Measurements from ENCODE around the gene LSM10. TPM values are rescaled to one million over a fixed set of nuclear protein-coding genes. Genes with fewer than 3 reads are reported as not detected.
A peak's percentile ranks its signal among the peaks of the same experiment; 100 is the strongest.

Gene LSM10
- total RNA-seq, 1 experiment from 2014 or later: 19.2 TPM

DNA sequence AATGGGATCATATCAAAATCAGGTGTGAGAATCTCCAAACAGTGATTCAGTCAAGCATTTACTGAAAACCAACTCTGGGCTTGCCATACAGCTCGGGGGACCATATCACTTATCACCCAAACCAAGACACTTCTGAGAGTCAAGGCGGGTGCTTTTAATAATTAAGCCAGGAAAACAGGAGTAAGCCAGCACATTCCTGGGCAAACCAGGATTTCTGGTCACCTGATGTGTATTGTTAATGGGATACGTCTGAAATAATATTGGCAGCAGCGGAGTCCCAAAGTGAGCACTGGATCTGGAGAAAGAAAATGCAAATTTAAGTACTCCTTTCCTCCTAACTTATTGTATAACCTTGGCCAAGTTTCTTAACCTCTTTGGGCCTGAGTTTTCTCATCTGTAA is 34.9 kb upstream of the LSM10 start:
- Histone ChIP-seq H3K27me3 (ENCODE audit: low read length) (no peaks in the 10 kb centered on the region), H3F3A (ENCODE audit: low read length, unreplicated experiment) (peaks cover 8% of the 10 kb centered on the region), H3K9me2 (replicated peaks; ENCODE audit: low read length) (no peaks in the 10 kb centered on the region), H3K4me2 (ENCODE audit: low read length) (no peak overlapping the region), H3K4me1 (ENCODE audit: insufficient read depth, low read length) (peaks cover 14% of the 10 kb centered on the region), H3K27ac (ENCODE audit: low read length) (no peak overlapping the region), H3K36me3 (ENCODE audit: low read depth, low read length) (no peaks in the 10 kb centered on the region), H3K4me3 (ENCODE audit: low read length) (no peak overlapping the region), H3K9me3 (ENCODE audit: low read length) (no peaks in the 10 kb centered on the region), H4K20me1 (ENCODE audit: low read length) (no peaks in the 10 kb centered on the region), H3K9ac (ENCODE audit: low read length) (no peak overlapping the region), H3K79me2 (ENCODE audit: low read length) (no peaks in the 10 kb centered on the region), H2AFZ (ENCODE audit: low read length) (no peak overlapping the region)
- ATAC-seq: no peak
- intact Hi-C loops (cut with micrococcal nuclease): no loop called here
- CTCF ChIA-PET: no interaction called here
- DNase-seq: no peak
- no TSS peak for BruUV-seq (replicated peaks)
- TF ChIP-seq EZH2phosphoT487 (IDR thresholded peaks at IDR 0.05; ENCODE audit: borderline replicate concordance, low read length) (no peak), EZH2 (IDR thresholded peaks at IDR 0.05; ENCODE audit: low read length, unreplicated experiment) (no peak)
- TF ChIP-seq, protein P1, sequence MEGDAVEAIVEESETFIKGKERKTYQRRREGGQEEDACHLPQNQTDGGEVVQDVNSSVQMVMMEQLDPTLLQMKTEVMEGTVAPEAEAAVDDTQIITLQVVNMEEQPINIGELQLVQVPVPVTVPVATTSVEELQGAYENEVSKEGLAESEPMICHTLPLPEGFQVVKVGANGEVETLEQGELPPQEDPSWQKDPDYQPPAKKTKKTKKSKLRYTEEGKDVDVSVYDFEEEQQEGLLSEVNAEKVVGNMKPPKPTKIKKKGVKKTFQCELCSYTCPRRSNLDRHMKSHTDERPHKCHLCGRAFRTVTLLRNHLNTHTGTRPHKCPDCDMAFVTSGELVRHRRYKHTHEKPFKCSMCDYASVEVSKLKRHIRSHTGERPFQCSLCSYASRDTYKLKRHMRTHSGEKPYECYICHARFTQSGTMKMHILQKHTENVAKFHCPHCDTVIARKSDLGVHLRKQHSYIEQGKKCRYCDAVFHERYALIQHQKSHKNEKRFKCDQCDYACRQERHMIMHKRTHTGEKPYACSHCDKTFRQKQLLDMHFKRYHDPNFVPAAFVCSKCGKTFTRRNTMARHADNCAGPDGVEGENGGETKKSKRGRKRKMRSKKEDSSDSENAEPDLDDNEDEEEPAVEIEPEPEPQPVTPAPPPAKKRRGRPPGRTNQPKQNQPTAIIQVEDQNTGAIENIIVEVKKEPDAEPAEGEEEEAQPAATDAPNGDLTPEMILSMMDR (conservative IDR thresholded peaks at IDR 0.05; ENCODE audit: low read depth, low read length): no peak
- POLR2A ChIA-PET (ENCODE audit: unreplicated experiment): no interaction called here

DNA sequence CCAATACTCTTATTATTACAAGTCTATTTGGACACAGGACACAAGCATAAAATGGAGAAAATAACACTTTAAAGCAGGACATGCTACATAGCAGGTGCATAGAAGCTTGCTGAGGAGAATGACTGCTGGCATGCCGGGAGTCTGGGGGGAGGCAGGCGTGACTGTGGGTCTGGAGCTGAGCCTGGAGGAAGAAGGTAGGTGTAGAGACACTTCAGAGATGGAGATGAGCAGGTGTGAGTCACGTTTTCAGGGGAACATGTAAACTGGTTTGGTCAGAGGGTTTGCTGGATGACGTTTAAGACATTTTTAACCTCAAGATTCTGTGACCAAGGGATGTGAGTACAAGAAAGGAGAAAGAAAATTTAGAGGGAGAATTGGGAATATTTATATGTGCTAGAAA is 28.1 kb upstream of the LSM10 start:
- ATAC-seq (peak; percentile 64), DNase-seq (peak; percentile 76)
- H3K9me2 ChIP-seq (replicated peaks; ENCODE audit: low read length): no peaks in the 10 kb centered on the region
- no peaks in the 10 kb centered on the region for H3K9me3 ChIP-seq (ENCODE audit: low read length)
- ChIA-PET POLR2A (ENCODE audit: unreplicated experiment) (no interaction called here), CTCF (no interaction called here)
- no TSS peak for BruUV-seq (replicated peaks)
- TF ChIP-seq EZH2 (IDR thresholded peaks at IDR 0.05; ENCODE audit: low read length, unreplicated experiment): no peak
- TF ChIP-seq, protein P1 (conservative IDR thresholded peaks at IDR 0.05; ENCODE audit: low read depth, low read length): no peak
- TF ChIP-seq EZH2phosphoT487 (IDR thresholded peaks at IDR 0.05; ENCODE audit: borderline replicate concordance, low read length): no peak
- H3K9ac ChIP-seq (ENCODE audit: low read length): no peak overlapping the region
- intact Hi-C loops (cut with micrococcal nuclease): no loop called here
- no peaks in the 10 kb centered on the region for H4K20me1 ChIP-seq (ENCODE audit: low read length)
- H3K4me2 ChIP-seq (ENCODE audit: low read length): peak overlapping the region; percentile 23; the same call in 1 of the 2 replicates
- no peak overlapping the region for H3K4me3 ChIP-seq (ENCODE audit: low read length)
- H3F3A ChIP-seq (ENCODE audit: low read length, unreplicated experiment): no peaks in the 10 kb centered on the region
- H3K27me3 ChIP-seq (ENCODE audit: low read length): no peaks in the 10 kb centered on the region
- no peaks in the 10 kb centered on the region for H3K79me2 ChIP-seq (ENCODE audit: low read length)
- no peak overlapping the region for H3K27ac ChIP-seq (ENCODE audit: low read length)
- H3K36me3 ChIP-seq (ENCODE audit: low read depth, low read length): no peaks in the 10 kb centered on the region
- no peak overlapping the region for H2AFZ ChIP-seq (ENCODE audit: low read length)
- H3K4me1 ChIP-seq (ENCODE audit: insufficient read depth, low read length): peaks cover 11% of the 10 kb centered on the region

- H4K20me1 ChIP-seq (ENCODE audit: low read length): no peaks in the 10 kb centered on the region
- H3K9me3 ChIP-seq (ENCODE audit: low read length): no peaks in the 10 kb centered on the region
- ChIA-PET CTCF (no interaction called here), POLR2A (ENCODE audit: unreplicated experiment) (no interaction called here)
- DNase-seq: no peak
- H3K79me2 ChIP-seq (ENCODE audit: low read length): no peaks in the 10 kb centered on the region
- H3K36me3 ChIP-seq (ENCODE audit: low read depth, low read length): no peaks in the 10 kb centered on the region
- intact Hi-C loops (cut with micrococcal nuclease): loop anchor here (2.0 kb wide), 1 partner anchor 125 kb away; no protein-coding TSS in a partner anchor
- no peak overlapping the region for H2AFZ ChIP-seq (ENCODE audit: low read length)
- no peaks in the 10 kb centered on the region for H3K9me2 ChIP-seq (replicated peaks; ENCODE audit: low read length)
- no peaks in the 10 kb centered on the region for H3F3A ChIP-seq (ENCODE audit: low read length, unreplicated experiment)
- no peak overlapping the region for H3K4me3 ChIP-seq (ENCODE audit: low read length)
- H3K27me3 ChIP-seq (ENCODE audit: low read length): no peaks in the 10 kb centered on the region
- peaks cover 23% of the 10 kb centered on the region for H3K4me1 ChIP-seq (ENCODE audit: insufficient read depth, low read length)
- H3K27ac ChIP-seq (ENCODE audit: low read length): no peak overlapping the region
- TF ChIP-seq, protein P1 (conservative IDR thresholded peaks at IDR 0.05; ENCODE audit: low read depth, low read length): no peak
- no peak for TF ChIP-seq EZH2phosphoT487 (IDR thresholded peaks at IDR 0.05; ENCODE audit: borderline replicate concordance, low read length)
- no peak for TF ChIP-seq EZH2 (IDR thresholded peaks at IDR 0.05; ENCODE audit: low read length, unreplicated experiment)
- H3K9ac ChIP-seq (ENCODE audit: low read length): no peak overlapping the region
- no peak overlapping the region for H3K4me2 ChIP-seq (ENCODE audit: low read length)
- ATAC-seq: no peak
- no TSS peak for BruUV-seq (replicated peaks)
These were observed 23.9 kb upstream of the LSM10 start for GRCh38 chr1:36421649-36422048.

All from PC-3 (cell line).